DOHH2 (cell line): ENCODE measurements around the gene TMEM41B.

Experiments used
- H3F3A ChIP-seq: fragments of 200-600 bp; sonication (generic), shearing (Covaris generic); 2 replicates; pipeline ENCODE4 v1.6.0; 2016; ENCODE audit warnings: antibody characterized with exemption, mild to moderate bottlenecking; ENCODE audit not compliant: control insufficient read depth, insufficient read depth
- H3K27ac ChIP-seq: fragments of 200-600 bp; sonication (generic); 2 replicates; pipeline ENCODE4 v1.5.1; 2014; ENCODE audit warnings: low read depth, mild to moderate bottlenecking, low read length, moderate library complexity
- H3K27me3 ChIP-seq: fragments of 200-600 bp; sonication (generic); 2 replicates; pipeline ENCODE4 v1.6.1; 2014; ENCODE audit warnings: mild to moderate bottlenecking, low read length, mixed read lengths; ENCODE audit not compliant: control insufficient read depth
- H3K36me3 ChIP-seq: fragments of 200-600 bp; sonication (generic); 2 replicates; pipeline ENCODE4 v1.6.1; 2014; ENCODE audit warnings: mild to moderate bottlenecking, low read length, moderate library complexity, mixed read lengths; ENCODE audit not compliant: control insufficient read depth
- H3K4me1 ChIP-seq: fragments of 200-600 bp; sonication (generic); 2 replicates; pipeline ENCODE4 v1.6.1; 2014; ENCODE audit warnings: mild to moderate bottlenecking, low read length, mixed read lengths; ENCODE audit not compliant: control insufficient read depth
- H3K4me2 ChIP-seq: fragments of 200-600 bp; sonication (generic); 2 replicates; pipeline ENCODE4 v1.6.0; 2014; ENCODE audit warnings: mild to moderate bottlenecking, low read length, moderate library complexity
- H3K4me3 ChIP-seq: fragments of 200-600 bp; sonication (generic); 2 replicates; pipeline ENCODE4 v1.5.1; 2014; ENCODE audit warnings: mild to moderate bottlenecking, low read length, mixed read lengths
- H3K79me2 ChIP-seq: fragments of 200-600 bp; sonication (generic); 2 replicates; pipeline ENCODE4 v1.6.1; 2014; ENCODE audit warnings: mild to moderate bottlenecking, low read length, mixed read lengths; ENCODE audit not compliant: control insufficient read depth
- H3K9me2 ChIP-seq: fragments of 200-600 bp; sonication (generic); replicated peaks from 2 replicates; pipeline ENCODE4 v1.6.1; 2014; ENCODE audit warnings: mild to moderate bottlenecking, low read length, mixed read lengths; ENCODE audit not compliant: control insufficient read depth
- H3K9me3 ChIP-seq: fragments of 200-600 bp; sonication (generic); 2 replicates; pipeline ENCODE4 v1.6.1; 2014; ENCODE audit warnings: antibody characterized with exemption, low read length, mixed read lengths; ENCODE audit not compliant: control insufficient read depth, insufficient read depth
- H4K20me1 ChIP-seq: fragments of 200-600 bp; sonication (generic); 2 replicates; pipeline ENCODE4 v1.6.0; 2014; ENCODE audit warnings: low read depth, mild to moderate bottlenecking, antibody characterized with exemption, low read length, moderate library complexity; ENCODE audit not compliant: control insufficient read depth, insufficient read depth
- EZH2phosphoT487 ChIP-seq: fragments of 200-600 bp; sonication (generic); IDR thresholded peaks from 2 replicates; pipeline ENCODE4 v1.6.1; 2017; ENCODE audit warnings: borderline replicate concordance, mild to moderate bottlenecking, antibody characterized with exemption, low read length, moderate library complexity, mixed read lengths
- TF ChIP-seq, protein P1 (sequence below): fragments of 200-600 bp; sonication (generic); IDR thresholded peaks from one replicate; pipeline ENCODE4 v1.5.1; 2014; ENCODE audit warnings: antibody characterized with exemption, mild to moderate bottlenecking, low read depth, low read length; ENCODE audit not compliant: poor library complexity, severe bottlenecking

TMEM41B gene

DNA sequence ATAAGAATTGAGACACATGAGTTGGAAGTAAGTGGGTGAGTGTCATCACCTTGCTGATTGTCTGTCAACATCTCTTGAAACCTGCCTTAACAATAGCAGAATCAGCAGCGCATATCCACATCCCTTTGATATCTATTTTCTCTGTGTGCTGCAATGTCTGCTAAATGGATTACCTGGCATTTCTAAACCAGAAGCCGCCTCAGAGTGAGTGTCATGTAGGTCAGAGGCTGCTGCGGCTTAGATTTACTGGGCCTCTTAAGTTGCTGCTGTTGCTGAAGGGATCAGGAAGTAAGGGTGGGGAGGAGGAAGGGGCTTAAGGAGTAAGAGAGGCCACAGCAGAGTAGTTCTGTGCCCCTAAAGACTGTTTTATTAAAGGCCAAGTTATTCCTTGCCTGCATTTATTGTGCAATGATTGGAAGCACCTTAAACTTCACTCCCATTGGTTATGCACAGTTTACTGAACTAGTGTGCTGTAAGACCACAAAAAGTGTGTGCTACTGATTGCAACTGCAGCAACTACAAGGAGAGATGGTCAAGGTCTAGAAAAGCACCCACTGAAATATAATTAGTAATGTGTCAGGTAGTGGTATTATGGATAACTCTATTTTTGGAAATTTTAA is 29.8 kb upstream of the TMEM41B start:
- Histone ChIP-seq H3K9me3 (no peaks in the 10 kb centered on the region), H3K79me2 (no peaks in the 10 kb centered on the region), H3K9me2 (no peaks in the 10 kb centered on the region), H3K27ac (no peak overlapping the region), H3K4me3 (no peak overlapping the region), H3K4me1 (no peaks in the 10 kb centered on the region), H3K27me3 (peaks cover 2% of the 10 kb centered on the region; the same call in 1 of the 2 replicates), H3K4me2 (no peak overlapping the region), H3F3A (no peaks in the 10 kb centered on the region), H3K36me3 (no peaks in the 10 kb centered on the region), H4K20me1 (no peaks in the 10 kb centered on the region)
- TF ChIP-seq, protein P1, sequence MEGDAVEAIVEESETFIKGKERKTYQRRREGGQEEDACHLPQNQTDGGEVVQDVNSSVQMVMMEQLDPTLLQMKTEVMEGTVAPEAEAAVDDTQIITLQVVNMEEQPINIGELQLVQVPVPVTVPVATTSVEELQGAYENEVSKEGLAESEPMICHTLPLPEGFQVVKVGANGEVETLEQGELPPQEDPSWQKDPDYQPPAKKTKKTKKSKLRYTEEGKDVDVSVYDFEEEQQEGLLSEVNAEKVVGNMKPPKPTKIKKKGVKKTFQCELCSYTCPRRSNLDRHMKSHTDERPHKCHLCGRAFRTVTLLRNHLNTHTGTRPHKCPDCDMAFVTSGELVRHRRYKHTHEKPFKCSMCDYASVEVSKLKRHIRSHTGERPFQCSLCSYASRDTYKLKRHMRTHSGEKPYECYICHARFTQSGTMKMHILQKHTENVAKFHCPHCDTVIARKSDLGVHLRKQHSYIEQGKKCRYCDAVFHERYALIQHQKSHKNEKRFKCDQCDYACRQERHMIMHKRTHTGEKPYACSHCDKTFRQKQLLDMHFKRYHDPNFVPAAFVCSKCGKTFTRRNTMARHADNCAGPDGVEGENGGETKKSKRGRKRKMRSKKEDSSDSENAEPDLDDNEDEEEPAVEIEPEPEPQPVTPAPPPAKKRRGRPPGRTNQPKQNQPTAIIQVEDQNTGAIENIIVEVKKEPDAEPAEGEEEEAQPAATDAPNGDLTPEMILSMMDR = no peak
- TF ChIP-seq EZH2phosphoT487 = no peak

DNA sequence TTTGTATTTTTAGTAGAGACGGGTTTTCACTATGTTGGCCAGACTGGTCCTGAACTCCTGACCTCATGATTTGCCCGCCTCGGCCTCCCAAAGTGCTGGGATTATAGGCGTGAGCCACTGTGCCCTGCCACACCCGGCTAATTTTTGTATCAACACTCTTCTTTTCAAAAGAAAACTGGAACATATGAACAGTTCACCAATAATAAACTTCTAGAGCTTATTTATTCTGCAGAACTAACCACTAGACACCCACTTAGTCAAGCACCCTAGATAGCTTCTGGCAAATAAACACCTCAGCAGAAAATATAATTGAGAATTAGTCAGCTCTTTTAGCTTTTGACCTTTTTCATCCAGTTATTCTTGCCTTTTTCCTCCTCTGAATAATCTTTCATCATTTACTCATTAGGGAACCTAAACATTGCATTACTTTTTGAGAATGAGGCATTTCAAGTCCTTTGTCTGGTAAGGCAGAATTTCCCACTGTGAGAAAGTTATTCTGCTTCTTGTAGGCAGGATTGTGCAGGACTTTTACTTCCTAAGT is 27.3 kb upstream of the TMEM41B start:
- Histone ChIP-seq H4K20me1 (no peaks in the 10 kb centered on the region), H3K36me3 (no peaks in the 10 kb centered on the region), H3F3A (no peaks in the 10 kb centered on the region), H3K9me2 (no peaks in the 10 kb centered on the region), H3K27ac (no peak overlapping the region), H3K79me2 (no peaks in the 10 kb centered on the region), H3K4me1 (no peaks in the 10 kb centered on the region), H3K9me3 (no peaks in the 10 kb centered on the region), H3K27me3 (no peaks in the 10 kb centered on the region), H3K4me3 (no peak overlapping the region), H3K4me2 (no peak overlapping the region)
- no peak for TF ChIP-seq EZH2phosphoT487
- TF ChIP-seq, protein P1 = no peak

DNA sequence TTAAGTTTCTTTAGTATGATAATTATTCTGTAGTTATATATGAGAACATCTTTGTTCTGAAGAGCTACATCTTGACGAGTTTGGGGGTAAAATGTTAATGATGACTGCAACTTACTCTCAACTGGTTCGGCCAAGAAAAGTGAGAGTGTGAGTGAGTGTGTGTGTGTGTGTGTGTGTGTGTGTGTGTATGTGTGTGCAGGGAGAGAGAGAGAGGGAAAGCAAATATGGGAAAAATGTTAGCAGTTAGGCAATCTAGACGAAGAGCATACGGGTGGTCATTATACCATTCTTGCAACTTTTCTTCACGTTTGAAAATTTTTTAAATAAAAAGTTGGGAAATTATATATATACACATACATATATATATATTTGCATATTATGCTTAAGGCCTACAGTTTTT is 18.3 kb upstream of the TMEM41B start:
- TF ChIP-seq EZH2phosphoT487 = no peak
- TF ChIP-seq, protein P1 = no peak
- Histone ChIP-seq H3K4me2 (no peak overlapping the region), H3K36me3 (no peaks in the 10 kb centered on the region), H3K79me2 (no peaks in the 10 kb centered on the region), H4K20me1 (no peaks in the 10 kb centered on the region), H3F3A (no peaks in the 10 kb centered on the region), H3K9me3 (no peaks in the 10 kb centered on the region), H3K4me3 (no peak overlapping the region), H3K27me3 (no peaks in the 10 kb centered on the region), H3K4me1 (no peaks in the 10 kb centered on the region), H3K27ac (no peak overlapping the region), H3K9me2 (no peaks in the 10 kb centered on the region)
